GM03348 (cell line): ENCODE results near the gene HSH2D.
"Not testable (repeated sequence)": the region's sequence is repeated elsewhere in the genome, so short reads cannot be mapped to it uniquely, and the experiment has no call there.

Experiments
- DNase-seq: peaks from one replicate; pipeline ENCODE4 v3.0.0; 2012; ENCODE audit warnings: low spot score

Gene HSH2D, protein sequence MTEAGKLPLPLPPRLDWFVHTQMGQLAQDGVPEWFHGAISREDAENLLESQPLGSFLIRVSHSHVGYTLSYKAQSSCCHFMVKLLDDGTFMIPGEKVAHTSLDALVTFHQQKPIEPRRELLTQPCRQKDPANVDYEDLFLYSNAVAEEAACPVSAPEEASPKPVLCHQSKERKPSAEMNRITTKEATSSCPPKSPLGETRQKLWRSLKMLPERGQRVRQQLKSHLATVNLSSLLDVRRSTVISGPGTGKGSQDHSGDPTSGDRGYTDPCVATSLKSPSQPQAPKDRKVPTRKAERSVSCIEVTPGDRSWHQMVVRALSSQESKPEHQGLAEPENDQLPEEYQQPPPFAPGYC

GRCh38 chr19:16143399-16144215, at the start of gene HSH2D:
HSH2D (plus strand) TSS chr19:16143685; CDS start chr19:16148751, 5,066 bp downstream.
- no peak for DNase-seq

GRCh38 chr19:16094360-16095070, 49.0 kb upstream of the HSH2D start:
- no peak for DNase-seq

- no peak for DNase-seq
These were observed 48.4 kb upstream of the HSH2D start for GRCh38 chr19:16095071-16095571.

- DNase-seq: no peak
These were observed 47.1 kb upstream of the HSH2D start for GRCh38 chr19:16096280-16096855.

DNA sequence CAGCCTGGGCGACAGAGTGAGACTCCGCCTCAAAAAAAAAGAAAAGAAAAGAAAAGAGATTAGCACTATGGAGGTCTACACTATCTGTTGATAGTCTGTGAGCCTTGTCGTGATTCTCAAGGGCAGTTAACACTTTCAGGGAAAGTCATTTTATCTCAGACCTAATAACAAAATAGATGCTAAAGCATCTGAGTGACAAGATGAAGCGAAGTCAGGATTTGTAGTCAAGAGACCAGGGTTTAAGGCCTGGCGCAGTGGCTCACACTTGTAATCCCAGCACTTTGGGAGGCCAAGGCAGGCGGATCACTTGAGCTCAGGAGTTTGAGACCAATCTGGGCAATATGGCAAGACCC, 45.1 kb upstream of the HSH2D start:
- no peak for DNase-seq

GRCh38 chr19:16098821-16099220, 44.7 kb upstream of the HSH2D start:
- no peak for DNase-seq

DNA sequence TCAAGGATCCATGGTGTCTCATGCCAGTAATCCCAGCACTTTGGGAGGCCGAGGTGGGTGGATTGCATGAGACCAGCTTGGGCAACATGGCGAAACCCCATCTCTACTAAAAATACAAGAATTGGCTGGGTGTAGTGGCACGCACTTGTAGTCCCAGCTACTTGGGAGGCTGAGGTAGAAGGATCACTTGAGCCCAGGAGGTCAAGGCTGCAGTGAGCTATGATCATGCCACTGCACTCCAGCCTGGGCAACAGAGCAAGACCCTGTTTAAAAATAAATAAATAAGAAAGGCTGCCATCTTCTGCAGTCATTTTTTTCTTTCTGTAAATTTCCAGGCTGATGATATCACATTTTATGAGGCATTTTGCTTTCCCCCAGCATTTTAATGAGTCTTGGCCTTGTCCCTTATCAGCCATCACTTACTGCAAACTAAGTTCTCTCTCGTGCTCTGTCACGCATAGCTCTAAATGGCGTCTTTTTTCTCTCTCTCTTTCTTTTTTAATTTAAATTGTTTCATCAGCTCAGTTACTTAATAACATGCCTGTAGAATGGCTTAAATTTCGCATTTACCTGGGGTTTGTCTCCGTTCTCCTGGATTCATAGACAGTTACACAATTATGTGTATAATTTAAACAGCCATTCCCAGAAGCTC, 44.0 kb upstream of the HSH2D start:
- not testable (repeated sequence) for DNase-seq

GRCh38 chr19:16100524-16100923, 43.0 kb upstream of the HSH2D start:
- no peak for DNase-seq

GRCh38 chr19:16104722-16105121, 38.8 kb upstream of the HSH2D start:
- no peak for DNase-seq

GRCh38 chr19:16106121-16106520, 37.4 kb upstream of the HSH2D start:
- no peak for DNase-seq

DNA sequence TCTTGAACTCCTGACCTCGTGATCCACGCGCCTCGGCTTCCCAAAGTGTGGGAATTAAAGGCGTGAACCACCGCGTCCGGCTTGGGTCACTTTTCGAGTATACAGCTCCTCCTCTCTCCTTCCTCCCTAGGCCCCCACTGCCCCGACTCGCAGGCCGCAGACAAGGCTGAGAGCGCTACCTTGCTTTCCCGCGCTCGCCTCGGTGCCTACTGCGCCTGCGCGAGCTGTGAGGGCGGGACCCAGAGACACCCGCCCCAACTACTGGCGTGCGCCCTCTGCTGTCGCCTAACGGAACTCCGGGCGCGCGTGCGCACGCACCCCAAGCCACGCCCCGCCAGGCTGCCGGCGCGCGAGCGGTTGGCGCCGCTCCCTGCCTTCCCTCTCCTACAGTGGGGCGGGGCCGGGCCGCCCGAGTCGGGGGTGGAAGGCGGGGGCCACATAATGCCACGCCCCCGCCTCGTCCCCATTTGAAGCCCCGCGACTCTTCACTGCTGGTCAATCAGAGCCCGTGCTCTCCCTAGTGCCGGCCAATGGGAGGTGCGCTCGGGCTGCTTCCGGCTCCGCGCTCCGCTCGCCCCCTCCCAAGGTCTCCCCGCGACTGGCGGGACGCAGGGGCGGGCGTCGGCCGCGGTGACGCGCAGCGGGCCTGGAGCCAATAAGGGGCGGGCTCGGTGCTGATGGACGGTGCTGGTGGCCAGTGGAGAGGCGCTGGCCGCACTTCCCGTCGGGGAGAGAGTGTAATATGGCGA, 32.2 kb upstream of the HSH2D start, which contains the start of gene RAB8A:
RAB8A (plus strand) TSS at position 730 of the 749 bp plus-strand sequence; CDS start at position 743, 13 bp downstream.
- peak; percentile 100 for DNase-seq

GRCh38 chr19:16111909-16112752, 31.4 kb upstream of the HSH2D start:
- DNase-seq: peak; percentile 30

GRCh38 chr19:16112778-16113177, 30.7 kb upstream of the HSH2D start:
- no peak for DNase-seq

GRCh38 chr19:16113727-16114126, 29.8 kb upstream of the HSH2D start:
- DNase-seq: no peak

DNA sequence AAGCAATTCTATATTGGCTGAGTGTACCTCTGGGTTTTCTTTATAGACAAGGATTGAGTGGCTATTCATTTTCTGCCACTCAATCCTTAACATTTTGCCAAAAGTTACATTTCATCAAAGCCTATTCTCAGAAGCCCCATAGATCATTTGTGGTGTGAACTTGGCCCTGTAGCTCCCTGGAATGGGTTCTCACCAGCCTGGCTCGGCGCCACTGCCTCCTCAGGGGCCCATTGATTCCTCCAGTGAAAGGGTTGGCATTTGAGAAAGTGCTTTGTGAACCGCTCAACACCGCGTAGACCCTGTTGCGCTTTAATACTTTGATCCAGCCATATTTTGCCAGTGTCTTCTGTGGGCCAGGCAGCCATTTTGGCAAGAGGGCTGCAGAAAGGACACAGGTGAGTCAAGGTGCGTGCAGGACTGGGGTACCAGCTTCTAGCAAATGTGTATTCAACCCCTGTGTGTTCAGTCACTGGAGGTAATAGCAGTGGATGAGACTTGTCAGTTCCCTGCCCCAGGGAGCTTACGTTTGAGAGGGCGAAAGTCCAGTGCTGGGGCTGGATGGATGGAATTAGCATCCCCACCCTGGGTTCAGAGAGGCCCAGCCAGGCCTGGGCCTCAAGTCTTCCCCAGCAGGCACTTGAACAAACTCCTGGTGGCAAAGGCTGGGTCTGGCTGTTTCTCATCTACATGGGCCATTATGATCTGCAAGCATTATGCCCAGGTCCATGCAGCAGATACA, 28.0 kb upstream of the HSH2D start:
- no peak for DNase-seq

DNA sequence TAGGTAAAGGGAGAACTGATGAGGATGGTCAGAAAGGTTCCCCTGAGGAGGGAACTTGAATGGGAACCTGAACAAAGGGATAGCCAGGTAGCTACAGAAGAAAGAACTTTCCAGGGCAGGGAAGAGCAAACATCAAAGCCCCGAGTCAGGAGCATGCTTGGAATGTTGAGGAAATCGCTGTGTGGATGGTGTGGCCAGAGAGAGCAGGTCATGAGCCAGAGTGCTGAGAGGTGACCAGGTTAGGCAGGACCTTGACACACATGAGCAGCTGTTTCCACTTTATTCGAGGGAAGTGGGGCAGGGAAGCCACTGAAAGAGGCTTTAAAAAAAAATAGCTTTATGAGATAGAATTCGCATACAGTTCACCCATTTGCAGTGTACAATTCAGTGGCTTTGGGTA, 27.4 kb upstream of the HSH2D start:
- no peak for DNase-seq

GRCh38 chr19:16117594-16118033, 25.9 kb upstream of the HSH2D start:
- no peak for DNase-seq

DNA sequence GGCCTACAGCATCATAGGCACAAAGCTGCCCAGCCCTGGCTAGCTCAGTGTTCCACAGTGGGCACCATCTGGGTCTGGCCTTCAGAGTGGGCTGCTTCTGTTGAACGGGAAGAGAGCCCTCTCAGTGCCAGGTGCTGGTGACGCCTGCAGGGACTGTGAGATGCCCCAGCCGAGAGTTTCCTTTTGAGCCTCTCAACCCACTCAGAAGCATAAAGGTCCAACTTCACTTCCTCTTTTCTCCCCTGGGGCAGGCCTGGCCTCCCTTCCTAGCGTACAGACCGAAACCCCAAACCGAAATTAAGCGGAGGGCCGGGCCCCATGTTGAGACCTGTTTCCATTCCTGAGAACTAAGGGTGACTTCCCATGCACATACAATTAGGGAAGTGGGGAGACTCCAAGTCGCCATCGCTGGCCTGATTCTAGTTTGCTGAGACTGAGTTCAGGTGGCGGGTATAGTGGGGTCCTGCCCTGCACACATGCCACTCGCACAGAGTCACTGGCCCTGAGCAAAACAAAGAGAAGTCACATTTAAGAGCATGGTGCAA, 24.9 kb upstream of the HSH2D start:
- no peak for DNase-seq
